Measurements from ENCODE around the gene OTOG. TPM values are rescaled to one million over a fixed set of nuclear protein-coding genes. Genes with fewer than 3 reads are reported as not detected.

OTOG gene
- total RNA-seq, 3 donors from 2014 or later (not counting 1 experiment from before 2014, with no cell fraction given), result not detected

DNA sequence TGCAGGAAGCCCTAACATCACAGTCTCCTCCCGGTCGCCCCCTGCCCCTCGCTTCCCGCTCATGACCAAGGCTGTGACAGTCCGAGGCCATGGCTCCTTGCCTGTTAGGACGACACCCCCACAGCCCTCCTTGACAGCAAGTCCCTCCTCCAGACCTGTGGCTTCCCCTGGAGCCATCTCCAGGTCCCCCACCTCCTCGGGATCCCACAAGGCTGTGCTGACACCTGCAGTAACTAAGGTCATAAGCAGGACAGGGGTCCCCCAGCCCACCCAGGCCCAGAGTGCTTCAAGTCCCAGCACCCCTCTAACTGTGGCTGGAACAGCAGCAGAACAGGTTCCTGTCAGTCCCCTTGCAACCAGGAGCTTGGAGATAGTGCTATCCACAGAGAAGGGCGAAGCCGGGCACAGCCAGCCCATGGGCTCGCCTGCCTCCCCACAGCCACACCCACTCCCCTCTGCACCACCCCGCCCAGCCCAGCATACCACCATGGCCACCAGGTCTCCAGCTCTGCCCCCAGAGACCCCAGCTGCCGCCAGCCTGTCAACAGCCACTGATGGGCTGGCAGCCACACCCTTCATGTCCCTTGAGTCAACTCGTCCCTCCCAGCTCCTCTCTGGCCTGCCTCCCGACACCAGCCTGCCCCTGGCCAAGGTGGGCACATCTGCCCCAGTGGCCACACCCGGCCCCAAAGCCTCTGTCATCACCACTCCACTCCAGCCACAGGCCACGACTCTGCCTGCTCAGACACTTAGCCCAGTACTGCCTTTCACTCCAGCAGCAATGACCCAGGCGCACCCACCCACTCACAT is 63.2 kb downstream of the OTOG start:
- Mint-ChIP-seq H3K27me3 (ENCODE audit: low read depth in 2 of 2) (peaks cover 0 to 7% of the 10 kb centered on the region in 2 donors), H3K9me3 (no peaks in the 10 kb centered on the region), H3K4me1 (no peaks in the 10 kb centered on the region), H3K27ac (no peak overlapping the region), H3K36me3 (no peaks in the 10 kb centered on the region), H3K4me3 (no peak overlapping the region)
- DNase-seq (no peak), ATAC-seq (no peak)
- no peak overlapping the region for H3K27ac ChIP-seq (ENCODE audit: low read length)
- no peaks in the 10 kb centered on the region for H3K36me3 ChIP-seq (ENCODE audit: control insufficient read depth, insufficient read depth, low read length)
- intact Hi-C loops (cut with micrococcal nuclease), result no loop called here
- no peaks in the 10 kb centered on the region for H3K4me1 ChIP-seq (ENCODE audit: control insufficient read depth, insufficient read depth, low read length)
- no peaks in the 10 kb centered on the region for H3K27me3 ChIP-seq (ENCODE audit: control insufficient read depth, insufficient read depth, low read length)
- H3K4me3 ChIP-seq (ENCODE audit: low read length), result no peak overlapping the region
- H3K9me3 ChIP-seq (ENCODE audit: control insufficient read depth, insufficient read depth, low read length), result no peaks in the 10 kb centered on the region
- 83% methylated on average over 17 of the region's 17 CpGs for WGBS (ENCODE audit: insufficient coverage)
- TF ChIP-seq, protein P1, sequence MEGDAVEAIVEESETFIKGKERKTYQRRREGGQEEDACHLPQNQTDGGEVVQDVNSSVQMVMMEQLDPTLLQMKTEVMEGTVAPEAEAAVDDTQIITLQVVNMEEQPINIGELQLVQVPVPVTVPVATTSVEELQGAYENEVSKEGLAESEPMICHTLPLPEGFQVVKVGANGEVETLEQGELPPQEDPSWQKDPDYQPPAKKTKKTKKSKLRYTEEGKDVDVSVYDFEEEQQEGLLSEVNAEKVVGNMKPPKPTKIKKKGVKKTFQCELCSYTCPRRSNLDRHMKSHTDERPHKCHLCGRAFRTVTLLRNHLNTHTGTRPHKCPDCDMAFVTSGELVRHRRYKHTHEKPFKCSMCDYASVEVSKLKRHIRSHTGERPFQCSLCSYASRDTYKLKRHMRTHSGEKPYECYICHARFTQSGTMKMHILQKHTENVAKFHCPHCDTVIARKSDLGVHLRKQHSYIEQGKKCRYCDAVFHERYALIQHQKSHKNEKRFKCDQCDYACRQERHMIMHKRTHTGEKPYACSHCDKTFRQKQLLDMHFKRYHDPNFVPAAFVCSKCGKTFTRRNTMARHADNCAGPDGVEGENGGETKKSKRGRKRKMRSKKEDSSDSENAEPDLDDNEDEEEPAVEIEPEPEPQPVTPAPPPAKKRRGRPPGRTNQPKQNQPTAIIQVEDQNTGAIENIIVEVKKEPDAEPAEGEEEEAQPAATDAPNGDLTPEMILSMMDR (IDR thresholded peaks at IDR 0.05), result no peak

DNA sequence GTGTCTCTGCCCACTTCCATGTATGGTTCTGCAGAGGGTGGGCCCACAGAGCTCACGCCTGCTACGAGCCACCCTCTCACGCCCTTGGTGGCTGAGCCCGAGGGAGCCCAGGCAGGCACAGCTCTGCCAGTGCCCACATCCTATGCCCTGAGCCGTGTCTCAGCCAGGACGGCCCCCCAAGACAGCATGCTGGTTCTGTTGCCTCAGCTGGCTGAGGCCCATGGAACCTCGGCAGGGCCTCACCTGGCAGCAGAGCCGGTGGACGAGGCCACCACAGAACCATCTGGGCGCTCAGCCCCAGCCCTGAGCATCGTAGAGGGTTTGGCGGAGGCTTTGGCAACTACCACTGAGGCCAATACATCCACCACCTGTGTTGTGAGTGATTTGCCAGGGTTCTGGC is 64.0 kb downstream of the OTOG start:
- H3K9me3 Mint-ChIP-seq, result no peaks in the 10 kb centered on the region
- no peaks in the 10 kb centered on the region for H3K36me3 Mint-ChIP-seq
- no peak overlapping the region for H3K4me3 Mint-ChIP-seq
- H3K36me3 ChIP-seq (ENCODE audit: control insufficient read depth, insufficient read depth, low read length), result no peaks in the 10 kb centered on the region
- H3K27me3 Mint-ChIP-seq (ENCODE audit: low read depth in 2 of 2), result peaks cover 0 to 7% of the 10 kb centered on the region in 2 donors
- no peaks in the 10 kb centered on the region for H3K27me3 ChIP-seq (ENCODE audit: control insufficient read depth, insufficient read depth, low read length)
- DNase-seq, result no peak
- ATAC-seq, result no peak
- no peak overlapping the region for H3K27ac Mint-ChIP-seq
- intact Hi-C loops (cut with micrococcal nuclease), result no loop called here
- no peak overlapping the region for H3K4me3 ChIP-seq (ENCODE audit: low read length)
- WGBS (ENCODE audit: insufficient coverage), result 91% methylated on average over 12 of the region's 12 CpGs
- H3K4me1 Mint-ChIP-seq, result no peaks in the 10 kb centered on the region
- no peak overlapping the region for H3K27ac ChIP-seq (ENCODE audit: low read length)
- no peaks in the 10 kb centered on the region for H3K4me1 ChIP-seq (ENCODE audit: control insufficient read depth, insufficient read depth, low read length)
- TF ChIP-seq, protein P1 (IDR thresholded peaks at IDR 0.05), result no peak
- H3K9me3 ChIP-seq (ENCODE audit: control insufficient read depth, insufficient read depth, low read length), result no peaks in the 10 kb centered on the region

DNA sequence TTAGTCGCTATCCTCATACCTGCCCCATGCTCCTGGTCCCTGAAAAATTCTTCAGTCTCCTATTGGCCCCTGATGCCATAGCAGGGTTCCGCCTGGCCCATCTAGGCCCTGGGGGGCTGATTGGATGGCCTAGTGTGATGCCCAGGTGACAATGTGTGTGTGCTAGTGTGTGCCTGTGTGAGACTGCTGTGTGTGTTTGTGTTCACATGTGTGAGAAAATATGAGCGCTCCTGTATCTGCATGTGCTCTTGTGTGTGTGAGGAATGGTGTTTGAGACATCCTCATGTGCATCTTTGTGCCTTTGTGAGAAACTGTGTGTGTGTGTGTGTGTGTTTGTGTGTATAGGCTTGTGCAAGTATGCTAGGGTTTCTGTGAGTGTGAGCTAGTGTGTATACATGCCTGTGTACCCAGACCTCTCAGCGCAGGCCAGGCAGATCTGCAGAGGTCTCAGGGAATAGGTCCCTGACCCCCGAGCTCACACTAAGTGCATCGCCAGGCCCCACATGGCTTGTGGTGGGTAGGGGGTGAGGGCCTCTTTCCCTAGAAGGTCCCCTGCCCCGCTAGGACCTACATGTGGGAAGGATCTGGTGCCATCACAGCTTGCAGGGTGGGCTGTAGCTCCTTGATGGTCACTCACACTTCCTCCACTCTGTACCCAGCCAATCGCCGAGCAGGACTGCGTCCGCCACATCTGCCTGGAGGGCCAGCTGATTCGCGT is 64.6 kb downstream of the OTOG start:
- H3K27me3 Mint-ChIP-seq (ENCODE audit: low read depth in 2 of 2), result peaks cover 4 to 7% of the 10 kb centered on the region in 2 donors
- H3K9me3 Mint-ChIP-seq, result no peaks in the 10 kb centered on the region
- Histone ChIP-seq H3K27me3 (ENCODE audit: control insufficient read depth, insufficient read depth, low read length) (no peaks in the 10 kb centered on the region), H3K9me3 (ENCODE audit: control insufficient read depth, insufficient read depth, low read length) (no peaks in the 10 kb centered on the region), H3K4me3 (ENCODE audit: low read length) (no peak overlapping the region), H3K4me1 (ENCODE audit: control insufficient read depth, insufficient read depth, low read length) (no peaks in the 10 kb centered on the region), H3K27ac (ENCODE audit: low read length) (no peak overlapping the region), H3K36me3 (ENCODE audit: control insufficient read depth, insufficient read depth, low read length) (no peaks in the 10 kb centered on the region)
- TF ChIP-seq, protein P1 (IDR thresholded peaks at IDR 0.05), result no peak
- no peak overlapping the region for H3K27ac Mint-ChIP-seq
- 82% methylated on average over 12 of the region's 13 CpGs for WGBS (ENCODE audit: insufficient coverage)
- H3K4me1 Mint-ChIP-seq, result no peaks in the 10 kb centered on the region
- H3K4me3 Mint-ChIP-seq, result no peak overlapping the region
- DNase-seq (no peak), ATAC-seq (no peak)
- H3K36me3 Mint-ChIP-seq, result no peaks in the 10 kb centered on the region
- intact Hi-C loops (cut with micrococcal nuclease), result no loop called here

All from natural killer cell (primary cell).